ENCODE results near the gene IFNLR1.

IFNLR1 gene

GRCh38 chr1:24155011-24155782 lies 31.9 kb downstream of the IFNLR1 start:
- no peak overlapping the region for H3K4me3 ChIP-seq (ENCODE audit: low read length)
- DNase-seq (ENCODE audit: low read depth, low spot score) = no peak

GRCh38 chr1:24154215-24154614 lies 32.9 kb downstream of the IFNLR1 start:
- no peak overlapping the region for H3K4me3 ChIP-seq (ENCODE audit: low read length)
- DNase-seq (ENCODE audit: low read depth, low spot score) = no peak

GRCh38 chr1:24152631-24153494 lies 34.2 kb downstream of the IFNLR1 start:
- H3K4me3 ChIP-seq (ENCODE audit: low read length) = no peak overlapping the region
- DNase-seq (ENCODE audit: low read depth, low spot score) = no peak

GRCh38 chr1:24151175-24151533 lies 35.9 kb downstream of the IFNLR1 start:
- H3K4me3 ChIP-seq (ENCODE audit: low read length) = no peak overlapping the region
- DNase-seq (ENCODE audit: low read depth, low spot score) = no peak

- no peak overlapping the region for H3K4me3 ChIP-seq (ENCODE audit: low read length)
- DNase-seq (ENCODE audit: low read depth, low spot score) = peak; percentile 52
Measured at GRCh38 chr1:24150234-24151174, 36.6 kb downstream of the IFNLR1 start.

GRCh38 chr1:24149866-24150233 lies 37.2 kb downstream of the IFNLR1 start:
- H3K4me3 ChIP-seq (ENCODE audit: low read length) = no peak overlapping the region
- DNase-seq (ENCODE audit: low read depth, low spot score) = no peak

- DNase-seq (ENCODE audit: low read depth, low spot score) = no peak
- no peak overlapping the region for H3K4me3 ChIP-seq (ENCODE audit: low read length)
Measured at GRCh38 chr1:24147816-24148215, 39.3 kb downstream of the IFNLR1 start.

GRCh38 chr1:24147194-24147593 lies 39.9 kb downstream of the IFNLR1 start:
- H3K4me3 ChIP-seq (ENCODE audit: low read length) = no peak overlapping the region
- no peak for DNase-seq (ENCODE audit: low read depth, low spot score)

GRCh38 chr1:24142546-24143534 lies 44.2 kb downstream of the IFNLR1 start, which contains the start of gene IL22RA1:
IL22RA1 (minus strand) TSS chr1:24143140; CDS start chr1:24143082, 58 bp downstream.
- no peak within 1 kb of the TSS for H3K4me3 ChIP-seq (ENCODE audit: low read length)
- no peak for DNase-seq (ENCODE audit: low read depth, low spot score)

- DNase-seq (ENCODE audit: low read depth, low spot score) = no peak
- H3K4me3 ChIP-seq (ENCODE audit: low read length) = no peak overlapping the region
Measured at GRCh38 chr1:24141311-24141997, 45.6 kb downstream of the IFNLR1 start.

GRCh38 chr1:24140741-24141181 lies 46.3 kb downstream of the IFNLR1 start:
- no peak for DNase-seq (ENCODE audit: low read depth, low spot score)
- no peak overlapping the region for H3K4me3 ChIP-seq (ENCODE audit: low read length)

GRCh38 chr1:24139841-24140425 lies 47.2 kb downstream of the IFNLR1 start:
- no peak overlapping the region for H3K4me3 ChIP-seq (ENCODE audit: low read length)
- no peak for DNase-seq (ENCODE audit: low read depth, low spot score)

- no peak for DNase-seq (ENCODE audit: low read depth, low spot score)
- no peak overlapping the region for H3K4me3 ChIP-seq (ENCODE audit: low read length)
Measured at GRCh38 chr1:24139222-24139489, 47.9 kb downstream of the IFNLR1 start.

GRCh38 chr1:24138476-24139221 lies 48.4 kb downstream of the IFNLR1 start:
- H3K4me3 ChIP-seq (ENCODE audit: low read length) = no peak overlapping the region
- DNase-seq (ENCODE audit: low read depth, low spot score) = no peak

GRCh38 chr1:24136956-24137539 lies 50.0 kb downstream of the IFNLR1 start:
- no peak overlapping the region for H3K4me3 ChIP-seq (ENCODE audit: low read length)
- DNase-seq (ENCODE audit: low read depth, low spot score) = no peak

GRCh38 chr1:24134376-24134775 lies 52.7 kb downstream of the IFNLR1 start:
- no peak overlapping the region for H3K4me3 ChIP-seq (ENCODE audit: low read length)
- no peak for DNase-seq (ENCODE audit: low read depth, low spot score)

GRCh38 chr1:24133819-24134218 lies 53.3 kb downstream of the IFNLR1 start:
- no peak for DNase-seq (ENCODE audit: low read depth, low spot score)
- no peak overlapping the region for H3K4me3 ChIP-seq (ENCODE audit: low read length)

Data from Jurkat, Clone E6-1 (cell line).